ENCODE results near the gene FBN3. TPM values are rescaled to one million over a fixed set of nuclear protein-coding genes. Genes with fewer than 3 reads are reported as not detected.

FBN3 gene
- total RNA-seq, 1 experiment from 2014 or later = not detected

DNA sequence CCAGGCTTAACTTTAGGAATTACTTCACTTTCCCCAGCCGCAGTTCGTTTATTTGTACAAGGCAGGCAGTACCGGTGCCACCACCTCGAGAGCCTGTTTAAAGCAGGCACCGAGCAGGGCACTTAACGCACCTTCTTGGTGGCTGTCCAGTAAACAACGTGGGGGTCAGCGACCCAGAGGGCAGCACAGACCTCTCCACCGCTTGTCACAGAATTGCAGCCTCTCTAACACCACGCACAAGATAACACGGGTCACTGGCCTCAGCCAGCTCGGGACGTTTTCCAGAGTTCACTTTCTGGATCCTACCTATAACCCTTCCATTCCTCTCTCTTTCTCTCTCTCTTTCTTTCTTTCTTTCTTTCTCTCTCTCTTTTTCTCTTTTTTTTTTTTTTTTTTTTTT is 127.1 kb downstream of the FBN3 start:
- no peak for DNase-seq (ENCODE audit: low read depth)

DNA sequence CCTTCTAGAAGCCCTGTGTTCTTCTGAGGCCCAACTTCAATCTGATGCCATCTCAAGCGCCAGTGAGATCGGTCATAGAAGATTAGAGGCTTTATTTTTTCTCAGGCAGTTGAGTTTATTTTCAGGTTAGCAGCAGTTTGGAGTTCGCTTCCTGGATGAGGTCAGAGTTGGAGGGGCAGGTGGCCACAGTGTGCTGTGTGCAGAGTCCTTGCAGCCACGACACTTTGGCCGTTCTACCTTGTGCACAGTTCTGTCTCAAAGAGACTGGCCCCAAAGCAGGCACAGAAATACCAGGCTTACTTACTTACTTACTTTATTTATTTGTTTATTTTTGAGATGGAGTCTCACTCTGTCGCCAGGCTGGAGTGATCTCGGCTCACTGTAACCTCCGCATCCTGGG is 128.0 kb downstream of the FBN3 start:
- no peak for DNase-seq (ENCODE audit: low read depth)

- no peak for DNase-seq (ENCODE audit: low read depth)
Observed at GRCh38 chr19:8020681-8021080, 128.7 kb downstream of the FBN3 start.

DNA sequence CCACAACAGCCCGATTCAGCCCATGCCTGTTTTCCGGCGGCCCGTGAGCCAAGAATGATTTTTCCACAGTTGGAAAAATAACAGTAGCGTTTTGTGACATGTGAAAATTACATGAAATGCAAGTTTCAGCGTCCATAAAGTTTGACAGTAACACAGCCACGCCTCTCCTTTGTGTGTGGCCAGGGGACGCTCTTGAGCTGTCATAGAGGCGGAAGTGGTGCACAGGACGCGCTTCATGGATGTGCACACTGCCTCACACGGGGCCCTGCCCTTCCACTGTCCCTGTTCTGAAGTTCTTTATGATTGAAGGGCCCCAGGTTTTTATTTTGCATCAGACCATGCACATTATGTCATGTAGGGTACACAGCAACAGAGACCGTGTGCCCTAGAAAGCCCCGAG is 131.6 kb downstream of the FBN3 start:
- no peak for DNase-seq (ENCODE audit: low read depth)

Other genes starting within 250 kb of the FBN3 start
- 6.8 and 8.3 TPM in 2 replicates for gene MAP2K7, start 245.7 kb downstream of the FBN3 start, total RNA-seq (2014; rRNA removed; shearing (Covaris generic))
- gene TGFBR3L, start 234.8 kb downstream of the FBN3 start, total RNA-seq (2014; rRNA removed; shearing (Covaris generic)) = 1.1 and 2.9 TPM in 2 replicates
- gene SNAPC2, start 229.3 kb downstream of the FBN3 start, total RNA-seq (2014; rRNA removed; shearing (Covaris generic)) = 16.0 and 16.1 TPM in 2 replicates
- gene CTXN1, start 223.5 kb downstream of the FBN3 start, total RNA-seq (2014; rRNA removed; shearing (Covaris generic)) = 6.7 and 10.1 TPM in 2 replicates
- 41.4 and 57.6 TPM in 2 replicates for gene TIMM44, start 205.9 kb downstream of the FBN3 start, total RNA-seq (2014; rRNA removed; shearing (Covaris generic))
- gene ELAVL1, start 144.0 kb downstream of the FBN3 start, total RNA-seq (2014; rRNA removed; shearing (Covaris generic)) = 57.5 and 75.3 TPM in 2 replicates
- not detected in 2 replicates for gene CCL25, start 96.8 kb downstream of the FBN3 start, total RNA-seq (2014; rRNA removed; shearing (Covaris generic))
- gene CERS4, start 59.8 kb upstream of the FBN3 start, total RNA-seq (2014; rRNA removed; shearing (Covaris generic)) = 2.1 and 3.6 TPM in 2 replicates
- 207 and 214 TPM in 2 replicates for gene CD320, start 158.8 kb upstream of the FBN3 start, total RNA-seq (2014; rRNA removed; shearing (Covaris generic))
- gene NDUFA7, start 171.8 kb upstream of the FBN3 start, total RNA-seq (2014; rRNA removed; shearing (Covaris generic)) = 51.6 and 63.0 TPM in 2 replicates
- 179 and 238 TPM in 2 replicates for gene RPS28, start 171.9 kb upstream of the FBN3 start, total RNA-seq (2014; rRNA removed; shearing (Covaris generic))
- 0.74 TPM in 1 of 2 replicates, not detected in the other for gene KANK3, start 193.7 kb upstream of the FBN3 start, total RNA-seq (2014; rRNA removed; shearing (Covaris generic))
- 0.27 and 0.91 TPM in 2 replicates for gene ANGPTL4, start 214.6 kb upstream of the FBN3 start, total RNA-seq (2014; rRNA removed; shearing (Covaris generic))
- gene RAB11B, start 240.8 kb upstream of the FBN3 start, total RNA-seq (2014; rRNA removed; shearing (Covaris generic)) = 10.8 and 16.5 TPM in 2 replicates